Measurements from ENCODE around the gene C1QTNF1. TPM values are rescaled to one million over a fixed set of nuclear protein-coding genes. Genes with fewer than 3 reads are reported as not detected.

Gene C1QTNF1
- total and polyA plus RNA-seq, 9 of the 15 experiments (the other 6 are each of a cell fraction or from before 2014, with no cell fraction given) = 0.09 TPM; not detected in 8

DNA sequence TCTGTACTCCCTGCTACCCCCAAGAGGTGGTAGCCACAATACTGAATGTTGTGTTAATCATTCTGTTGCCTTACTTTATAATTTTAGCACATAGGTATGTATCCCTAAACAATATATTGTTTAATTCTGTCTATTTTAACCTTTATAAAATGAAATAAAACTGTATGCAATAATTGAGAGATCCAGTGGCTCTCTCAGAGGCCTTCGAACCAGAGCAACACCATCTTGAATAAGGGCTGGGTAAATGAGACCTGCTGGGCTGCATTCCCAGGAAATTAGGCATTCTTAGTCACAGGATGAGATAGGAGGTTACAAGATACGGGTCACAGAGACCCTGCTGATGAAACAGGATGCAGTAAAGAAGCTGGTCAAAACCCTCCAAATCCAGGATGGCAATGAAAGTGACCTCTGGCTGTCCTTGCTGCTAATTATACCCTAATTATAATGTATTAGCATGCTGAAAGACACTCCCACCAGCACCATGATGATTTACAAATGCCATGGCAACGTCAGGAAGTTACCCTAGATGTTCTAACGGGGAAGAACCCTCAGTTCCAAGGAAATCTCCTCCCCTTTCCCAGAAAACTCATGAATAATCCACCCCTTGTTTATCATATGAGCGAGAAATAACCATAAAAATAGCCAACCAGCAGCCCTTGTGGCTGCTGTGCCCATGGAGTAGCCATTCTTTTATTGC lies 12.4 kb upstream of the C1QTNF1 start (continued):
- TF ChIP-seq, protein P1, sequence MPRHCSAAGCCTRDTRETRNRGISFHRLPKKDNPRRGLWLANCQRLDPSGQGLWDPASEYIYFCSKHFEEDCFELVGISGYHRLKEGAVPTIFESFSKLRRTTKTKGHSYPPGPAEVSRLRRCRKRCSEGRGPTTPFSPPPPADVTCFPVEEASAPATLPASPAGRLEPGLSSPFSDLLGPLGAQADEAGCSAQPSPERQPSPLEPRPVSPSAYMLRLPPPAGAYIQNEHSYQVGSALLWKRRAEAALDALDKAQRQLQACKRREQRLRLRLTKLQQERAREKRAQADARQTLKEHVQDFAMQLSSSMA (CRISPR knock-in tag; IDR thresholded peaks at IDR 0.05) = peak; percentile 88
- no peak for TF ChIP-seq NELFE (IDR thresholded peaks at IDR 0.05; ENCODE audit: insufficient read depth, insufficient read length)
- no peak for TF ChIP-seq PHF8 (IDR thresholded peaks at IDR 0.05; ENCODE audit: borderline replicate concordance, low read length)
- peak; percentile 91 for TF ChIP-seq DIDO1 (tag; IDR thresholded peaks at IDR 0.05; ENCODE audit: low read depth)
- TF ChIP-seq SETDB1 (IDR thresholded peaks at IDR 0.05; ENCODE audit: low read length) = no peak
- TF ChIP-seq PHTF2 (CRISPR knock-in tag; IDR thresholded peaks at IDR 0.05) = peak; percentile 81; the same call in 1 of the 2 replicates
- no peak for TF ChIP-seq NEUROD1 (IDR thresholded peaks at IDR 0.05; ENCODE audit: borderline replicate concordance, low read depth, low read length, partially characterized antibody)
- TF ChIP-seq, protein P2, sequence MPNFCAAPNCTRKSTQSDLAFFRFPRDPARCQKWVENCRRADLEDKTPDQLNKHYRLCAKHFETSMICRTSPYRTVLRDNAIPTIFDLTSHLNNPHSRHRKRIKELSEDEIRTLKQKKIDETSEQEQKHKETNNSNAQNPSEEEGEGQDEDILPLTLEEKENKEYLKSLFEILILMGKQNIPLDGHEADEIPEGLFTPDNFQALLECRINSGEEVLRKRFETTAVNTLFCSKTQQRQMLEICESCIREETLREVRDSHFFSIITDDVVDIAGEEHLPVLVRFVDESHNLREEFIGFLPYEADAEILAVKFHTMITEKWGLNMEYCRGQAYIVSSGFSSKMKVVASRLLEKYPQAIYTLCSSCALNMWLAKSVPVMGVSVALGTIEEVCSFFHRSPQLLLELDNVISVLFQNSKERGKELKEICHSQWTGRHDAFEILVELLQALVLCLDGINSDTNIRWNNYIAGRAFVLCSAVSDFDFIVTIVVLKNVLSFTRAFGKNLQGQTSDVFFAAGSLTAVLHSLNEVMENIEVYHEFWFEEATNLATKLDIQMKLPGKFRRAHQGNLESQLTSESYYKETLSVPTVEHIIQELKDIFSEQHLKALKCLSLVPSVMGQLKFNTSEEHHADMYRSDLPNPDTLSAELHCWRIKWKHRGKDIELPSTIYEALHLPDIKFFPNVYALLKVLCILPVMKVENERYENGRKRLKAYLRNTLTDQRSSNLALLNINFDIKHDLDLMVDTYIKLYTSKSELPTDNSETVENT (CRISPR knock-in tag; IDR thresholded peaks at IDR 0.05) = no peak
- no peak for TF ChIP-seq RBM25 (IDR thresholded peaks at IDR 0.05; ENCODE audit: low read depth, low read length, severe bottlenecking)
- peak; percentile 36 to 62; a peak in 2 of 4 replicates for TF ChIP-seq FOXK2 (conservative IDR thresholded peaks at IDR 0.05 in 1 of 2, IDR thresholded peaks at IDR 0.05 in 1 of 2; ENCODE audit: low read depth in 2 of 2)
- TF ChIP-seq, protein P3, sequence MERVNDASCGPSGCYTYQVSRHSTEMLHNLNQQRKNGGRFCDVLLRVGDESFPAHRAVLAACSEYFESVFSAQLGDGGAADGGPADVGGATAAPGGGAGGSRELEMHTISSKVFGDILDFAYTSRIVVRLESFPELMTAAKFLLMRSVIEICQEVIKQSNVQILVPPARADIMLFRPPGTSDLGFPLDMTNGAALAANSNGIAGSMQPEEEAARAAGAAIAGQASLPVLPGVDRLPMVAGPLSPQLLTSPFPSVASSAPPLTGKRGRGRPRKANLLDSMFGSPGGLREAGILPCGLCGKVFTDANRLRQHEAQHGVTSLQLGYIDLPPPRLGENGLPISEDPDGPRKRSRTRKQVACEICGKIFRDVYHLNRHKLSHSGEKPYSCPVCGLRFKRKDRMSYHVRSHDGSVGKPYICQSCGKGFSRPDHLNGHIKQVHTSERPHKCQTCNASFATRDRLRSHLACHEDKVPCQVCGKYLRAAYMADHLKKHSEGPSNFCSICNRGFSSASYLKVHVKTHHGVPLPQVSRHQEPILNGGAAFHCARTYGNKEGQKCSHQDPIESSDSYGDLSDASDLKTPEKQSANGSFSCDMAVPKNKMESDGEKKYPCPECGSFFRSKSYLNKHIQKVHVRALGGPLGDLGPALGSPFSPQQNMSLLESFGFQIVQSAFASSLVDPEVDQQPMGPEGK (CRISPR knock-in tag; IDR thresholded peaks at IDR 0.05; ENCODE audit: borderline replicate concordance) = peak; percentile 94
- no peak for TF ChIP-seq BDP1 (IDR thresholded peaks at IDR 0.05; ENCODE audit: insufficient read depth, insufficient read length)
- TF ChIP-seq, protein P4, sequence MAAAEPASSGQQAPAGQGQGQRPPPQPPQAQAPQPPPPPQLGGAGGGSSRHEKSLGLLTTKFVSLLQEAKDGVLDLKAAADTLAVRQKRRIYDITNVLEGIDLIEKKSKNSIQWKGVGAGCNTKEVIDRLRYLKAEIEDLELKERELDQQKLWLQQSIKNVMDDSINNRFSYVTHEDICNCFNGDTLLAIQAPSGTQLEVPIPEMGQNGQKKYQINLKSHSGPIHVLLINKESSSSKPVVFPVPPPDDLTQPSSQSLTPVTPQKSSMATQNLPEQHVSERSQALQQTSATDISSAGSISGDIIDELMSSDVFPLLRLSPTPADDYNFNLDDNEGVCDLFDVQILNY (CRISPR knock-in tag; IDR thresholded peaks at IDR 0.05) = no peak
- TF ChIP-seq, protein P5, sequence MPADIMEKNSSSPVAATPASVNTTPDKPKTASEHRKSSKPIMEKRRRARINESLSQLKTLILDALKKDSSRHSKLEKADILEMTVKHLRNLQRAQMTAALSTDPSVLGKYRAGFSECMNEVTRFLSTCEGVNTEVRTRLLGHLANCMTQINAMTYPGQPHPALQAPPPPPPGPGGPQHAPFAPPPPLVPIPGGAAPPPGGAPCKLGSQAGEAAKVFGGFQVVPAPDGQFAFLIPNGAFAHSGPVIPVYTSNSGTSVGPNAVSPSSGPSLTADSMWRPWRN (IDR thresholded peaks at IDR 0.05; ENCODE audit: low read depth) = no peak
- TF ChIP-seq HDAC3 (IDR thresholded peaks at IDR 0.05; ENCODE audit: borderline replicate concordance, partially characterized antibody) = no peak
- peak; percentile 58; the same call in 1 of the 2 replicates for TF ChIP-seq FOXJ2 (tag; IDR thresholded peaks at IDR 0.05)
- TF ChIP-seq, protein P6, sequence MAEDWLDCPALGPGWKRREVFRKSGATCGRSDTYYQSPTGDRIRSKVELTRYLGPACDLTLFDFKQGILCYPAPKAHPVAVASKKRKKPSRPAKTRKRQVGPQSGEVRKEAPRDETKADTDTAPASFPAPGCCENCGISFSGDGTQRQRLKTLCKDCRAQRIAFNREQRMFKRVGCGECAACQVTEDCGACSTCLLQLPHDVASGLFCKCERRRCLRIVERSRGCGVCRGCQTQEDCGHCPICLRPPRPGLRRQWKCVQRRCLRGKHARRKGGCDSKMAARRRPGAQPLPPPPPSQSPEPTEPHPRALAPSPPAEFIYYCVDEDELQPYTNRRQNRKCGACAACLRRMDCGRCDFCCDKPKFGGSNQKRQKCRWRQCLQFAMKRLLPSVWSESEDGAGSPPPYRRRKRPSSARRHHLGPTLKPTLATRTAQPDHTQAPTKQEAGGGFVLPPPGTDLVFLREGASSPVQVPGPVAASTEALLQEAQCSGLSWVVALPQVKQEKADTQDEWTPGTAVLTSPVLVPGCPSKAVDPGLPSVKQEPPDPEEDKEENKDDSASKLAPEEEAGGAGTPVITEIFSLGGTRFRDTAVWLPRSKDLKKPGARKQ (CRISPR knock-in tag; IDR thresholded peaks at IDR 0.05) = peak; percentile 90
- no peak for TF ChIP-seq RBM17 (IDR thresholded peaks at IDR 0.05; ENCODE audit: borderline replicate concordance, low read depth, low read length)

Measured in K562 (cell line).